Lung (tissue), 12 donors: ENCODE measurements around the gene NDFIP2. TPM values are rescaled to one million over a fixed set of nuclear protein-coding genes. Genes with fewer than 3 reads are reported as not detected.

ENCODE experiments used
- ATAC-seq: fragments of 200-7000 bp; cut with Tn5 transposase; one replicate; pipeline ENCODE4 v1.9.1; 2020; ENCODE audit warnings: moderate number of reproducible peaks; ENCODE audit not compliant: insufficient read depth, low FRiP score
- DNase-seq, 3 donors: peaks; one replicate each; pipeline ENCODE4 v3.0.0-alpha.2; 2013 to 2017
- H3K27ac ChIP-seq, 2 donors: one replicate each; pipeline ENCODE4 v1.5.1; 2013; ENCODE audit warnings: mild to moderate bottlenecking in 2 of 2, moderate library complexity in 2 of 2, control low read depth in 1 of 2, inconsistent platforms in 1 of 2, low read depth in 1 of 2, low read length in 1 of 2
- H3K27me3 ChIP-seq, 3 donors: one replicate each; pipeline ENCODE4 v1.5.1; 2013; ENCODE audit warnings: low read length in 2 of 3; ENCODE audit not compliant: control insufficient read depth in 3 of 3, insufficient read depth in 3 of 3
- H3K36me3 ChIP-seq, 4 donors: one replicate each; pipeline ENCODE4 v1.5.1; 2013; ENCODE audit warnings: low read length in 4 of 4, mild to moderate bottlenecking in 1 of 4, moderate library complexity in 1 of 4; ENCODE audit not compliant: control insufficient read depth in 4 of 4, insufficient read depth in 4 of 4
- H3K4me1 ChIP-seq, 5 donors: one replicate each; pipeline ENCODE4 v1.5.1; 2013; ENCODE audit warnings: low read length in 5 of 5, mild to moderate bottlenecking in 2 of 5, moderate library complexity in 1 of 5; ENCODE audit not compliant: control insufficient read depth in 5 of 5, insufficient read depth in 5 of 5
- H3K4me3 ChIP-seq: one replicate; pipeline ENCODE4 v1.5.1; 2013; ENCODE audit warnings: mild to moderate bottlenecking, control low read depth, moderate library complexity
- H3K9ac ChIP-seq, 2 donors: one replicate each; pipeline ENCODE4 v1.5.1; 2013; ENCODE audit warnings: low read length in 2 of 2, control low read depth in 1 of 2; ENCODE audit not compliant: insufficient read depth in 1 of 2
- H3K9me3 ChIP-seq, 4 donors: one replicate each; pipeline ENCODE4 v1.5.1; 2013; ENCODE audit warnings: low read length in 3 of 4, mild to moderate bottlenecking in 1 of 4, moderate library complexity in 1 of 4; ENCODE audit not compliant: control insufficient read depth in 4 of 4, insufficient read depth in 3 of 4
- WGBS, 2 donors: extraction: QIAGEN DNeasy Blood & Tissue Kit; methylation state at CpG; one replicate each; pipeline ENCODE4 v1.1.7; 2013; 5-methylcytosine and 5-hydroxymethylcytosine counted together
- polyA plus RNA-seq, 2 donors: library from polyadenylated mRNA; stranded (reverse); fragments of 200-250 nt; gene quantifications; one replicate each; pipeline ENCODE4 v1.2.1, GENCODE V29; 2013
- total RNA-seq, 2 donors: library from RNA; depleted of rRNA in 1 of 2; stranded (reverse); fragments of >200 nt in 1 of 2; gene quantifications; one replicate each; pipeline ENCODE4 v1.2.1, GENCODE V29; 2014 to 2021
- TF ChIP-seq, protein P1 (sequence below): IDR thresholded peaks from 2 replicates; pipeline ENCODE4 v1.5.1; 2012; ENCODE audit warnings: mild to moderate bottlenecking; ENCODE audit errors: control extremely low read depth, extremely low read depth
- donor health status: control.
- donor health status: control.
- donor health status: Bipolar disorder and iron deficiency.
- donor health status: healthy.
- donor health status: DM: yes; HTN: yes; CAD: no.

The NDFIP2 gene
- total and polyA plus RNA-seq, 4 donors, result 14.0 to 38.4 (median 23.2) TPM

DNA sequence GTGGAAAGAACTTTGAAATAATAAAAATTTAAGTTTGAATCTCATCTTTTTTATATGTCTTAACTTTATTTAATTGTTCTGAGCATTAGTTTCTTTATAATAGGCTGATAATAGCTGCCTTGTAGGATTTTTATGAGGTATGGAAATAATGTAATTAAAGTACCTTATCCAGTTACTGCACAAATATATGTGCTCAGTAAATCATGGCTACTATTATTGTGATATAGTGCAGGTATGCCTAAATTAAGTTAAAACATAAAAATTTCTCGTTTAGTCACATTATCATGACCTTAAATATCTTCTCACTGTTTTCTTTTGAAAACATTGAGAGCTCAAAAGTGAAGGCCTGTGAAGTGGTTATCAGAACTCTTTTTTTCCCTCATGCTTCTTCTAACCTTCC is 62.9 kb downstream of the NDFIP2 start:
- Histone ChIP-seq H3K4me1 (no peaks in the 10 kb centered on the region), H3K9ac (no peak overlapping the region), H3K27me3 (no peaks in the 10 kb centered on the region), H3K9me3 (no peaks in the 10 kb centered on the region), H3K27ac (no peak overlapping the region), H3K36me3 (peaks cover 0 to 4% (median 1%) of the 10 kb centered on the region in 4 donors), H3K4me3 (no peak overlapping the region)
- TF ChIP-seq, protein P1, sequence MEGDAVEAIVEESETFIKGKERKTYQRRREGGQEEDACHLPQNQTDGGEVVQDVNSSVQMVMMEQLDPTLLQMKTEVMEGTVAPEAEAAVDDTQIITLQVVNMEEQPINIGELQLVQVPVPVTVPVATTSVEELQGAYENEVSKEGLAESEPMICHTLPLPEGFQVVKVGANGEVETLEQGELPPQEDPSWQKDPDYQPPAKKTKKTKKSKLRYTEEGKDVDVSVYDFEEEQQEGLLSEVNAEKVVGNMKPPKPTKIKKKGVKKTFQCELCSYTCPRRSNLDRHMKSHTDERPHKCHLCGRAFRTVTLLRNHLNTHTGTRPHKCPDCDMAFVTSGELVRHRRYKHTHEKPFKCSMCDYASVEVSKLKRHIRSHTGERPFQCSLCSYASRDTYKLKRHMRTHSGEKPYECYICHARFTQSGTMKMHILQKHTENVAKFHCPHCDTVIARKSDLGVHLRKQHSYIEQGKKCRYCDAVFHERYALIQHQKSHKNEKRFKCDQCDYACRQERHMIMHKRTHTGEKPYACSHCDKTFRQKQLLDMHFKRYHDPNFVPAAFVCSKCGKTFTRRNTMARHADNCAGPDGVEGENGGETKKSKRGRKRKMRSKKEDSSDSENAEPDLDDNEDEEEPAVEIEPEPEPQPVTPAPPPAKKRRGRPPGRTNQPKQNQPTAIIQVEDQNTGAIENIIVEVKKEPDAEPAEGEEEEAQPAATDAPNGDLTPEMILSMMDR, result no peak
- WGBS, 2 donors, result 82 to 86% methylated on average over 1 of the region's 1 CpG
- ATAC-seq (no peak), DNase-seq (no peak)

DNA sequence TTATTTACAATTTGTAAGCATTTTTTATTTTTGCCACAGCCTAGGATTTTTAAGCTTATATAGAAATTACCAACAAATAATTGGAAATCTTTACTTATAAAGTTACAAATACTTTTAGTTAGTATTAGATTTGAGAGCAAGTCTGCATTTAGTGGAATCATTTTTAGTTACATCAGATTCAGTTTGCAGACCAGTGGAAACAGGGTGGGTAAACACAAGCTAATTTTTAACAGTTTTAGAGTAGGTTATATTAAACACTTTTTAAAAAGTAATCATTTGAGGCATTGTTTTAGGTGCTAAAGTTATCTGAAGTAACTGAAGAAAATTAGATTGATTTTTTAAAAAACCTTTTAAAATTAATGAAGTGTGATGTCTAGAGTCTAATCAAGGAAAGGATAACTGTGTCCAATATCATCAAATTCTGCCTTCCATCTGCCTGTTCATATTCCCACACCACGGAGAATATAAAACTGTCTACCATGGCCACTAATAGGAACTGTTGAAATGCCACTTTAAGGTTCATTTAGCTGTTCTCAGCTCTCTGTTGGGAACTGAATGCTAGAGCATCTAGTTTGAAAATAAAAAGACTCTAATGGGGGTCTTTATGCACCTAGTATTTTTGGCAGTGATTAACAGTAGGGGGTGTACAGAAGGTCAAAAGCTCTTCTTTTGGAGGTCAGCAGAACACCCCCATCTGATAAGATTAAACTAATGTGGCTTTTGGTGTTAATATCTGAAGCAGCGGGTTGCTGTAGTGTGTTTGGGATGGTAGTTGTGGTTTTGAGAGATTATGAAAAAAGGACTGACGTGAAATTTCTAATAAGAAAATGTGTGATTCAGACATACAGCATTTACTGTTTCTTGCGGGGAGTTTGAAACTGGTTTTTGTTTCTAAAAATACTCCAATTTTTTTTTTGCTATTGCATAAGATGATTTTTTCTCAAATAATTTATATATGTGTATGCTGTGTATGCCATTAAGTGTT is 66.5 kb downstream of the NDFIP2 start:
- 83 to 86% methylated on average over 4 of the region's 4 CpGs for WGBS, 2 donors
- DNase-seq (no peak), ATAC-seq (no peak)
- peaks cover 0 to 8% (median 0%) of the 10 kb centered on the region in 5 donors for H3K4me1 ChIP-seq
- H3K27me3 ChIP-seq, result no peaks in the 10 kb centered on the region
- H3K27ac ChIP-seq, result no peak overlapping the region
- peaks cover 0 to 2% (median under 1%) of the 10 kb centered on the region in 4 donors for H3K36me3 ChIP-seq
- H3K9me3 ChIP-seq, result no peaks in the 10 kb centered on the region
- peak overlapping the region in 1 of 2 donors; percentile 23 for H3K9ac ChIP-seq
- H3K4me3 ChIP-seq, result no peak overlapping the region
- TF ChIP-seq, protein P1, result no peak

DNA sequence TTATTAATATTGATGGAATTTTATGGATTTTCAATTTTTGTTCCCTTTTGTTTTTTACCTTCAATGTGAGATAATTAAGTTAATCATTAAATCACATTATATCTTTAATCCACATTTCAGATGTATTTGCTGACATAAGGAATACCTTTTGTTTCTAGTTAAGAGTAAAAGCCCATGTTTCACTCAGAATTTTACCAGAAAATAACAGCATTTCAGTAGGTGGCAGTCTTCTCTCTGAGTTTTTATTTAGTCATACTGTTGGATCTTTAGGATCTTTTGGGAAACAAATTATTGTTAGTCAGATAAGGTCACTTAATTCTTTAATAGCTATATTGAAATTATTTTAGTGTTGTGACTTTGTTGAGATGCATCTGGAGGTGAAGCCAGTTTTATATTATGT is 67.9 kb downstream of the NDFIP2 start:
- peak in 2 of 3 donors; percentile 62 to 63 for DNase-seq
- H3K4me1 ChIP-seq, result peaks cover 0 to 8% (median 0%) of the 10 kb centered on the region in 5 donors
- no peak overlapping the region for H3K9ac ChIP-seq
- peaks cover 0 to 2% (median 0%) of the 10 kb centered on the region in 4 donors for H3K36me3 ChIP-seq
- H3K27ac ChIP-seq, result no peak overlapping the region
- H3K9me3 ChIP-seq, result no peaks in the 10 kb centered on the region
- H3K27me3 ChIP-seq, result no peaks in the 10 kb centered on the region
- TF ChIP-seq, protein P1, result no peak
- no peak for ATAC-seq
- H3K4me3 ChIP-seq, result no peak overlapping the region
